Activated T-helper 1 cell treated with anti-CD3 and anti-CD28 coated beads, Interleukin-2, amount 50 U/mL, for 16 hours (primary cell): Measurements from ENCODE around the gene TAF4.
"Not testable (repeated sequence)": the region's sequence is repeated elsewhere in the genome, so short reads cannot be mapped to it uniquely, and the experiment has no call there.

Experiments
- DNase-seq, 2 donors: peaks; one replicate each; pipeline ENCODE4 v3.0.0-alpha.2; 2020; ENCODE audit warnings: low read depth in 1 of 2, low spot score in 1 of 2

The TAF4 gene

GRCh38 chr20:62007127-62007647 lies 58.5 kb downstream of the TAF4 start:
- DNase-seq, result no peak

DNA sequence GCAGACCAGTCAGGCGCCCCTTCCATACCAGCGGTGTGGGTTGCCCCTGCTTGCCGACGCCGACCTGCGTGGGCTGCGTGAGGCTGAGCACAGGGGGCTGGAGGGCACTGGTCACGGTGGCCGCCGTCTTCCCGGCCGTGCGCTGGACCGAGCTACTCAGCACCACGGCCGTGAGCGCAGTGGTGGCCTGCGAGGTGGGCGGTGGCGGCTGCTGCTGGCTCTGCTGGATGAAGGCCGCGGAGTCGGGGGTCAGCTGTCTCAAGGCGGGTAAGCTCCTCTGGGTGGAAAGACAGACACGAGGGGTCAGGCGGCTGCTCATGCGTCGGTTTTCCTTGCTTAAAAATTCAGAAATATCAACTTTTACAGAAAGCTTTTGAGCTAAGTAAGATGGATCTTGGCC lies 59.2 kb downstream of the TAF4 start:
- DNase-seq, result no peak

GRCh38 chr20:62004614-62005013 lies 61.1 kb downstream of the TAF4 start:
- no peak for DNase-seq

GRCh38 chr20:62003567-62004405 lies 61.9 kb downstream of the TAF4 start:
- no peak for DNase-seq

DNA sequence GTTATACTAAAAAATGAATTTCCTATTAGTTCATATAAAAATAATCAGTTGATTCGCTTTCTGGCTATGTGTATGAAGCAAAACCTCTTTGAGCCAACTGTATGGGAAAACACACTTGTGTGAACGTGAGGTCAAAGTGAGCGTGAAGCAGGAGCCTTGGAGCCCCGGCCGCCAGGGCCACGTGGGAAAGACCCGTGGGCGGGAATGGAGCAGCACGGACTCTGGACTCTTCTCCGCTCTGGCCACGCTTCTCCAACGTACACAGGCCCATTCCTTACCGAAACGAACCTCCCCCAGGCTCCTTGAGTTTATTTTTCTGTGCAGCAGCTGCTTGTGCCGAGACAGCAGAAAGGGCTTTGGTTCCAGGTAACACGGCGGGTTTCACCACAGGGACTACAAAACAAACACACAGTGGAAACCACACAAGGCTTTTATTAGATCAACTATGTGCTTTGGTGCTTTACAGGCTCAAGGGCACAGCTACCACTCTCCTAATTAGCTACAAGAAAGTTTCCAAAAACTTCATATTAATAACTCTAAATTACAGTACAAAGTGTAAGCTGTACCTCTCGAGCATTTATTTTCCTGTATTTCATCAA lies 62.7 kb downstream of the TAF4 start:
- DNase-seq, result no peak

DNA sequence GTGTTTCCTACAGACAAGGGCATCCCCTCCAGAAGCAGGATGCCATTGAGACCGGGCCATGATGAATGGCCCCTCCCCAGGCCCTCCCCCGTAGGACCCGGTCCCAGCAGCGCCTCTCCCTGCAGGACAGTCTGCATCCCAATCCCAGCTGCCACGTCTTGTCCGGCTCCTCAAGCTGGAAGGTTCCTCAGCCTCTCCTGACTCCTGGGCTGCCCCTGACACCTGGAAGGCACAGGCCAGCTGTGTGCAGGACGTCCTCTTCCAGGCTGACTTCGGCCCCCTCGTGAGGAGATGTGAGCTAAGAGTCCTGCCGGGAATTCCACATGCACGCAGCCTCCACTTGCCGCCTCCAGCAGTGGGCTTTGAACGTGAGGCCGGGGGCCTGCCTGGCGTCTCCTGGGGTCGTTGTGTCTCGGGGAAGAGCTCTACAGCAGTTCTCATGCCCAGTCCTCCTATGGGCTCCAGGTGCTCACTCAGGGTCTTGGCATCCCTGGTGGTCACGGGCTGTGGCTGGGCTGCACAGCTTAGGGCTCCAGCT lies 64.4 kb downstream of the TAF4 start:
- no peak for DNase-seq

DNA sequence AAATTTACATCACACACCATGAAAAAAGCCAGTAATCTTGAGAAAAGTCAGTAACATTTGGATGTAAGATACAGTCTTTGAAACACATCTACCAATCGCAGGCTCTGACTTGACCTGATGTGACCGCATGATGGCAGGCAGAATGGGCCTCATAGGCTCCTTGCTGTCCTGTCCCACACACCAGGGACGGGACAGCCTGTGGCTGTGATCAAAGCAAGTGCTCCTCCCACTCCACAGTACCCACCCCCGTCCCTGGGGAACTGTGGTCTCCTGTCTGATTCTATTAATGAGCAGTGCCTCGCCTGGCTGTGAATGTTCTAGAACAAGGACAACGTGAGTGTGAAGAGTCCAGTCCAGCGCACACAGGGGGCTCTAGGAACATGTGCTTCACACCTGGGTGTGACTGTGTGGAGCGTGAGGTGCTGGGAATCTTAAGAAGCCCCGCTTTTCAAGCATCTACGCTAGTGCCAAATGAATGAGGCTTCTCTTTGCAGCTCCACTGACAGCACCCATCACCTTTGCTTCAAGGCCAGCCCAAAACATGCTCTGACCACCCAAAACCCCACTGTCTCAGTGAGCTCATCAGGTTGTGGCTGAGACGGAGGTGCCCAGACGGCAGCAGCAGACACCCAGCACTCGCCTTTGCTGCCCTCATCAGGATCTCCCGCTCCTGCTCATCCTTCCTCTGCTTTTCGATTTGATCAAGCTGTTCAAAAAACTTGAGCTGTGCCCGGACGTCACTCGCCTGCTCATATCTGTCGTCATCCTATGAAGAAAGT lies 67.1 kb downstream of the TAF4 start:
- no peak for DNase-seq

- no peak for DNase-seq
Observed at GRCh38 chr20:61997891-61998290, 67.8 kb downstream of the TAF4 start.

GRCh38 chr20:61997372-61997771 lies 68.3 kb downstream of the TAF4 start:
- no peak for DNase-seq

DNA sequence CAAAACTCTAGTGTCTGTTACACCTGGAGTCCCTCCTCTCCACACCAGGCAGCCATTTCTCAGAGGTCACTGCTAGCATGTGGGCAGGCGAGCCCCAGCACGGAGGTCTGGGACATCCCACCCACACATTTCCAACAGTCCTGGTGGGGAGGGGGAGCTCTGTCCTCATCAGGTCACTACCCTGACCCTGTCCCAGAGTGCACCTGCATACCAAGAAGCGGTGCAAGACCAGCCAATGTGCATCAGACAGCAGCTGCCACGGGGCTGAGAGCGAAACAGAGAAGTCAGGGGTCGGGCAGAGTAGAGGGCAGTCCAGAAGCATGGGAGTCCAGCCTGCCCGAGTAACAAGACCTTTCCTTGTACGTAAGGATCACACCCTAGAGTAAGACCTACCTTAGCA lies 71.1 kb downstream of the TAF4 start:
- no peak for DNase-seq

- no peak for DNase-seq
Observed at GRCh38 chr20:61993058-61993457, 72.6 kb downstream of the TAF4 start.

- DNase-seq, result no peak
Observed at GRCh38 chr20:61991476-61991875, 74.2 kb downstream of the TAF4 start.

GRCh38 chr20:61990484-61990883 lies 75.2 kb downstream of the TAF4 start:
- no peak for DNase-seq

DNA sequence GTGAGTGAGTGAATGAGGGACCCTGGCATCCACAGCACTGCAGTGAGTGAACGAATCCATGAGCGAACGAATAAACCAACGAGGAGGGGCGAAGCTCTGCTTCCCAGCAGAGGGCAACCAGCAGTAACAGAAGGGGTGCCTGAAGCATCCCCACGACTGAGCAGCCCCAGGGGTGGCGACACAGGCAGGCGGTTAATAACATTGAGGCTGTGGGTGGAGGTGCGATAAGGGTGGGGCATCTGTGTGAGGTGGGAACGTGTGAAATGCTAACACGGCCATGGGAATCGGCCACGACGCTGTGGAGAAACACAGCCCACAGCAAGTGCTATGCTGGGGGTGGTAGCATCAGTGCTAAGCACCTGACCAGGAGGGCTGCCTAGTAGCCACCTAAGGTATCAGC lies 75.9 kb downstream of the TAF4 start:
- no peak for DNase-seq

DNA sequence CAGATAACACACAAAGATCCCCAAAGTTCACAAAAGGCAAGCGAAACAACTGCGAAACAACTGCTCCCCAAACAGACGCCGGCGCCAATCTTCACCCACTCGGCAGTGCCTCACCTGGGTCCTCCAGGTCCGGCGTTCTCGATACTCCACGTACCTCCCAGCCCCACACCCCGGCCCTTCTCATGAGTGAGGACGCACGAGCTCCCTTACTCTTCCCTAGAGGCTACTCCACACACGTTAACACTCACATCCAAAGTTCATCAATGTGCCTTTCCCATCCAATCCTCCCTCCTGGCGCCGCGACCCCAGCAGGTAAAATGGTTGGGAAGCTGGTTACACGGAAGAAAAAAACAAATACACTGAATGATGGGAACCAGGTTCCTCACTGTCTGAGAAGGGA lies 77.0 kb downstream of the TAF4 start:
- no peak for DNase-seq

DNA sequence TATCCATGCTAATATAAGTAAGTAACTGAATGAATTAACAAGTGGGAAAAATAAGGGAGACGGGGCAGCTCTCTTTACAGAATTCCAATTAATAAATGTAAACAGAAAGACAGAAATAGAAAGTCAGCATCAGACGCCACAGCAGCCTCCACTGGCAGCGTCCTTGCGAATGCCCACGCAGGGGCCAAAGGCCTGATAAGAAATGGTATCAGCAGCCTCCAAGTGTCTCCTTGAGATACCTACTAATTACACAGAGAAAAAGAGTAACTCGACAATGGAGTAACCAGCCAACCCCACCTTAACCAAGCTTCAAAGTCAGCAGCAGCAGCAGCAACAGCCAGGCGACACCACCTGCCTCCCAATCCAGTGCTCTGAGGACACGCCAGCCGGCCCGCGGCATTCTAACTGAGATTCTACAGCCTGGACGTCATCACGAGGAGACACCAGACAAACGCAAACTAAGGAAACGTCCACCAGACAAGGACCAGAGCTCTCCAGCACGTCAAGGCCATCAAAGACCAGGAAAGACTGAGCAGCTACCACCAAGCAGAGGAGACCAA lies 78.8 kb downstream of the TAF4 start:
- DNase-seq, result no peak

DNA sequence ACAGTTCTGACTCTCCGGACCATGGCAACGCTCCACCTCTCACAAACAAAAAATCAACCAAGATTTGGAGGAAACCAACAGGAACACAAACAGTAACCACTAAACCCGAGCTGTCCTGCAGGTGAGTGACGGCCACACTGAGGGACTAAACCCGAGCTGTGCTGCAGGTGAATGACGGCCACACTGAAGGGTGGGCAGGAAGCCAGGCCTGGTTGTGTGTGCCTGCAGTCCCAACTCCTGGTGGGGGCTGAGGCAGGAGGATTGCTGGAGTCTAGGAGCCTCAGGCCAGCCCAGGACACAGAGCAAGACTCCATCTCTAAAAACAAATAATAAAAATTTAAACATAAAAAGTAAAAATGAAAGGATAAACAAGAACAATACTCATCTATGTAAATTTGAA lies 80.6 kb downstream of the TAF4 start:
- no peak for DNase-seq

DNA sequence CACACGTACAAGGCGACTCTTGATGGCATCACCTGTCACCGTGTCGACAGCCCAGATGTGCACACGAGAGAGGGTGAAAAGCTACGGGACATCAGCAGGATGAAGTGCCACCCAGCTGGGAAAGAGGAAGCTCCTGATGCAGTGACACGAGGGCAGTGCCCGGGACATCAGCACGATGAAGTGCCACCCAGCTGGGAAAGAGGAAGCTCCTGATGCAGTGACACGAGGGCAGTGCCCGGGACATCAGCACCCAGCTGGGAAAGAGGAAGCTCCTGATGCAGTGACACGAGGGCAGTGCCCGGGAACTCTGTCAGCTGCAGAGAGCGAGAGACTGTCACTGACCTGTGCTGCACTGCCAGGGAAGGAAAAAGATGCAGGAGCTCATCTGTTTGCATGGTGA lies 81.2 kb downstream of the TAF4 start:
- DNase-seq, result not testable (repeated sequence)

- no peak for DNase-seq
Observed at GRCh38 chr20:61983965-61984364, 81.7 kb downstream of the TAF4 start.

- no peak for DNase-seq
Observed at GRCh38 chr20:61982951-61983315, 82.7 kb downstream of the TAF4 start.

DNA sequence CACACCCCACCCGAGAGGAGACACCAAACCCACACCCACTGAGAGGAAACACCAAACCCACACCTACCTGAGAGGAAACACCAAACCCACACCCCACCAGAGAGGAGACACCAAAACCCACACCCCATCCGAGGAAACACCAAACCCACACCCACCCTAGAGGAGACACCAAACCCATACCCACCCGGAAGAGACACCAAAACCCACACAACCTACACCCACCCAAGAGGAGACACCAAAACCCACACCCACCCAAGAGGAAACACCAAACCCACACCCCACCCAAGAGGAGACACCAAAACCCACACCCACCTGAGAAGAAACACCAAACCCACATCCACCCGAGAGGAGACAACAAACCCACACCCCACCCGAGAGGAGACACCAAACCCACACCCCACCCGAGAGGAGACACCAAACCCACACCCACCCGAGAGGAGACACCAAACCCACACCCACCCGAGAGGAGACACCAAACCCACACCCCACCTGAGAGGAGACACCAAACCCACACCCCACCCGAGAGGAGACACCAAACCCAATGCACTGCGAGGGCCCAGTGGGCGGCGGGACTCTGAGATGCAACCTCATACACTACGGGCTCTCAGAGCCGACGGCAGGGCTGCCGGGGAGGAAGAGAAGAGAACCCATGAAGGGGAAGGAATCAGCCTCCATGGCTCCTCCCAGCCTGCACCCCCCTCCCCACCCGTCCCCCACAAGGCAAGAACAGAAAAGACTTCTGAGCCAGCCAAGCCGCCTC lies 83.3 kb downstream of the TAF4 start:
- DNase-seq, result no peak
